Brain microvascular endothelial cell (primary cell): ENCODE data around the gene STAC.

Experiments used
- DNase-seq: peaks from one replicate; pipeline ENCODE4 v3.0.0-alpha.2; 2020
- H3K27ac ChIP-seq: fragments of 250-450 bp; sonication (Bioruptor Pico); 2 replicates; pipeline ENCODE4 v1.5.1; 2020; ENCODE audit warnings: mild to moderate bottlenecking, moderate library complexity
- H3K27me3 ChIP-seq: fragments of 250-450 bp; sonication (Bioruptor Pico); replicated peaks from 2 replicates; pipeline ENCODE4 v1.5.1; 2020; ENCODE audit warnings: mild to moderate bottlenecking
- H3K36me3 ChIP-seq: fragments of 250-450 bp; sonication (Bioruptor Pico); replicated peaks from 2 replicates; pipeline ENCODE4 v1.5.1; 2020; ENCODE audit warnings: mild to moderate bottlenecking
- H3K4me3 ChIP-seq: 2 replicates; pipeline ENCODE4 v1.5.1; 2011; ENCODE audit warnings: low read depth, mild to moderate bottlenecking, control low read depth, low read length, moderate library complexity
- CTCF ChIP-seq: IDR thresholded peaks from 2 replicates; pipeline ENCODE4 v1.5.1; 2011; ENCODE audit warnings: low read depth, mild to moderate bottlenecking, moderate library complexity, low read length, control low read depth, inconsistent platforms; ENCODE audit errors: missing control alignments
- in situ Hi-C: cut with HindIII; loops from 2 replicates; pipeline ENCODE4 v1.10.0; 2017; ENCODE audit warnings: low sequenced_read_pairs, low pct_ligation_motif_present

Gene STAC

GRCh38 chr3:36524560-36524959 is 144.3 kb downstream of the STAC start:
- DNase-seq: no peak
- no peak overlapping the region for H3K27ac ChIP-seq
- in situ Hi-C loops: no loop called here
- no peaks in the 10 kb centered on the region for H3K27me3 ChIP-seq
- H3K4me3 ChIP-seq: no peak overlapping the region
- no peak for TF ChIP-seq CTCF
- no peaks in the 10 kb centered on the region for H3K36me3 ChIP-seq

GRCh38 chr3:36525115-36525801 is 145.0 kb downstream of the STAC start:
- H3K36me3 ChIP-seq: no peaks in the 10 kb centered on the region
- peak overlapping the region; percentile 60 for H3K27ac ChIP-seq
- DNase-seq: peak; percentile 70
- in situ Hi-C loops: no loop called here
- no peak overlapping the region for H3K4me3 ChIP-seq
- H3K27me3 ChIP-seq: no peaks in the 10 kb centered on the region
- TF ChIP-seq CTCF: no peak

- no peak for TF ChIP-seq CTCF
- Histone ChIP-seq H3K27me3 (no peaks in the 10 kb centered on the region), H3K27ac (no peak overlapping the region), H3K4me3 (no peak overlapping the region), H3K36me3 (no peaks in the 10 kb centered on the region)
- no peak for DNase-seq
- in situ Hi-C loops: no loop called here
Measured at GRCh38 chr3:36538136-36538749, 157.9 kb downstream of the STAC start.

- TF ChIP-seq CTCF: peak; percentile 96
- Histone ChIP-seq H3K36me3 (no peaks in the 10 kb centered on the region), H3K4me3 (no peak overlapping the region), H3K27me3 (no peaks in the 10 kb centered on the region), H3K27ac (no peak overlapping the region)
- DNase-seq: peak; percentile 47
- in situ Hi-C loops: no loop called here
Measured at GRCh38 chr3:36540888-36541518, 160.7 kb downstream of the STAC start.

- no peaks in the 10 kb centered on the region for H3K27me3 ChIP-seq
- H3K36me3 ChIP-seq: no peaks in the 10 kb centered on the region
- H3K27ac ChIP-seq: no peak overlapping the region
- peak; percentile 29 for DNase-seq
- H3K4me3 ChIP-seq: no peak overlapping the region
- no peak for TF ChIP-seq CTCF
- in situ Hi-C loops: no loop called here
Measured at GRCh38 chr3:36542186-36542585, 161.9 kb downstream of the STAC start.
